Jurkat, Clone E6-1 (cell line): ENCODE results near the gene PCK1. TPM values are rescaled to one million over a fixed set of nuclear protein-coding genes. Genes with fewer than 3 reads are reported as not detected.
A peak's percentile ranks its signal among the peaks of the same experiment; 100 is the strongest.
"Not testable (repeated sequence)": the region's sequence is repeated elsewhere in the genome, so short reads cannot be mapped to it uniquely, and the experiment has no call there.

ENCODE experiments used
- DNase-seq: peaks from one replicate; pipeline ENCODE4 v3.0.0-alpha.2; 2011; ENCODE audit warnings: low read depth, low spot score
- H3K4me3 ChIP-seq: 2 replicates; pipeline ENCODE4 v1.5.1; 2011; ENCODE audit warnings: mild to moderate bottlenecking, low read length, control low read depth, moderate library complexity
- polyA plus RNA-seq: library from polyadenylated mRNA; unstranded; fragments of >200 nt; gene quantifications from one replicate; pipeline ENCODE4 v1.2.1, GENCODE V29; 2012; ENCODE audit warnings: missing spikeins; ENCODE audit not compliant: insufficient read length, insufficient read depth

The PCK1 gene
- polyA plus RNA-seq, result not detected

DNA sequence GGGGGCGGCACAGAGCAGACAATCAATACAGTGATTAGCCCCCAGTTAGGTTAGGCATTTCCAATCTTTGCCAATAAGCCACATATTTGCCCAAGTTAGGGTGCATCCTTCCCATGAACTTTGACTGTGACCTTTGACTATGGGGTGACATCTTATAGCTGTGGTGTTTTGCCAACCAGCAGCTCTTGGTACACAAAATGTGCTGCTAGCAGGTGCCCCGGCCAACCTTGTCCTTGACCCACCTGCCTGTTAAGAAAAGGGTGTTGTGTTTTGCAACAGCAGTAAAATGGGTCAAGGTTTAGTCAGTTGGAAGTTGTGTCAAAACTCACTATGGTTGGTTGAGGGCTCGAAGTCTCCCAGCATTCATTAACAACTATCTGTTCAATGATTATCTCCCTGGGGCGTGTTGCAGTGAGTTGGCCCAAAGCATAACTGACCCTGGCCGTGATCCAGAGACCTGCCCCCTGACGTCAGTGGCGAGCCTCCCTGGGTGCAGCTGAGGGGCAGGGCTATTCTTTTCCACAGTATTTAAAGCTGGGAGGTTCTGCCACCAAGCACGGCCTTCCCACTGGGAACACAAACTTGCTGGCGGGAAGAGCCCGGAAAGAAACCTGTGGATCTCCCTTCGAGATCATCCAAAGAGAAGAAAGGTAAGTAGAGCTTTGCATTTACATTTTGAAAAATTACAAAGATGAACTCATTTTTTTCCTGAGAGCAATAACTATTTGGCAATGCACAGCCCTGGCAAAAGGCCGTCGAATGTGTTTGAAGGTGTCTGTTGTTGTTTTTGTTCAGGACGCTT lies at the start of gene PCK1:
TSS of gene PCK1 (plus strand) at position 557 of the 802 bp plus-strand sequence. CDS start 302 bp downstream, outside the sequence.
- DNase-seq, result no peak
- no peak within 1 kb of the TSS for H3K4me3 ChIP-seq

DNA sequence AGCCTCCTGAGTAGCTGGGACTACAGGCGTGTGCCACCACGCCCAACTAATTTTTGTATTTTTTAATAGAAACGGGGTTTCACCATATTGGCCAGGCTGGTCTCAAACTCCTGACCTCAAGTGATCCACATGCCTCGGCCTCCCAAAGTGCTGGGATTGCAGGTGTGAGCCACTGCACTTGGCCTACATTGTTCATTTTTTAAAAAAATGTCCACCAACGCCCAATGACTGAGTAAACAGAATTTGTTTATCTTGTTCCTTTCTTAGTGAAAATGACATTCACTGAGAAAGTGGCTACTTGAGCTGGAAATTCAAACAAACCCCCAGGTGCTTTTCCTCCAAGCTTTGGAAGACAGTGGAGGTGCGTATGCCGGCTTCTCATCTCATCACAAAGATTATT lies 49.2 kb upstream of the PCK1 start:
- not testable (repeated sequence) for H3K4me3 ChIP-seq, DNase-seq

DNA sequence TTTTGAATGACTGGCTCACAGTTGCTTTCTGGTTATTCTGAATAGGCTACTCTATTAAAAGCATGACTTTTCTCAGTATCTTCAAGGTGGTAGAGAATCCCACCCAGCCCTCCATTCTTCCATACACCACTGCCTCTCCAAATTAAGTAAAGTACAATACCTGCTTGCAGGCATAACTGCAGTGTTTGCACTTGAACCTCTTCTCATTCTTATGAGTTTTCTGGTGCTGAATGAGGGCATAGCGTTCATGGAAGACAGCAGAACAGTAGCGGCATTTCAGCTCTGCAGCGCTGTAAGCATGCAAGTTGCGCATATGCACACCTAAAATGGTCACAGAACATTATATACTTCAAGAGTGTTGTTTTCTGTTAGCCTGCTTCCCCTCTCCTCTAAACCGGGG lies 48.5 kb upstream of the PCK1 start:
- no peak overlapping the region for H3K4me3 ChIP-seq
- DNase-seq, result no peak

DNA sequence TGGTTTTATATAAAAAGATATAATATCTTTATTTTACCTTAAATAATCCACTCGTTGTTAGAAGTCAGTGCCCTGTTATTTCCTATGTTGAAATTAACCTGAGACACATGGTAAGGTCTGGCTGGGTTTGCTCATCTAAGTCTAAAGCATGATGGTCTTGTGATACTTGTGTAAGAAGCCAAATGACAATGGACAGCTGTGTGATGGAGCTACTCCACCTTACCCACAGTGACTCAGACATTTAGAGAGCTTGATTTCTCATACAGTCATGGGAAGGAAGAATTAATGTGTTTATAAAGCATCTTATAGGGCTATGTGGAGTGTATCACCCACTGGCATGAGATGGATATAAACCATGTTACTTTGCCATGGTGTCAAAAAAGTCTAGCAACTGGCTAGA lies 47.7 kb upstream of the PCK1 start:
- H3K4me3 ChIP-seq, result no peak overlapping the region
- no peak for DNase-seq

DNA sequence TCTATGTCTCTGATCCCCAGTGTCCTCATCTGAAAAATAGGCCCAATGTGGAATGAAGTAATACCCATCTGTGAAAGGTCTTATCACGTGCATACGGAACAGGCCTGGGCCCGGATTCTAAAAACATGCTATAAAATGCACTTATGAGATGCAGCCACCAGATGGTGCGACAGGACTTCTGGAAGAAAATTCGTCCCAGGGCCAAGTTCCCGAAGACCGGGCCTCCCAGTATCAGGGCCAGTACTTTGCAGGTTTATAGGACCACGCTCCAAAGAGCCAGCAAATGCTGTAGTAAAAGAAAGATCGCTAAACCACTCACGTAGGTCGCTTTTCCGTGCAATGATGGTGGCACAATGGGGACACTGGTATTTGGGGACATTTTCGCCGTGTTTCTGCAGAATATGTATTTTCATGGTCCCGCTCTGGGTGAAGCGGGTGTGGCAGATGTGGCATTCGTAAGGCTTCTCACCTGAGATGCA lies 46.6 kb upstream of the PCK1 start:
- no peak overlapping the region for H3K4me3 ChIP-seq
- peak; percentile 27 for DNase-seq

DNA sequence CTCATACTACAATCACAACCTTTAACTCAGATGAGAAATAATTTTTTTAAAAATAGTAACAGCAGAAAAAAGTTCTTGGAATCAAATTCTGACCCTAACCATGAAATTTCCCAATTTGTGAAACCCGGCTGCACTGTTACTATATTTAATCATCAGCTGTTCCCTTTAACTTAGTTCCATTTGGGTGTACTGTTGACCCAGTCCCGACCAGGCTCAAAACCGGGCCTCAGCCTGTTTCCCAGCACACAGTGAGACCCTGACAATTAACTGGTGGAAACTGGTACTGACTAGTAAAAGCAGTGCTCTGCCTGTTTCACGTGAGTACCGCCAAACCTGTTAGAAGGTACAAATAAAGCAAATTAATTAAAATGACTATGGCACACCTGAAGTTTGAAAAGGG lies 43.0 kb upstream of the PCK1 start:
- no peak overlapping the region for H3K4me3 ChIP-seq
- no peak for DNase-seq

DNA sequence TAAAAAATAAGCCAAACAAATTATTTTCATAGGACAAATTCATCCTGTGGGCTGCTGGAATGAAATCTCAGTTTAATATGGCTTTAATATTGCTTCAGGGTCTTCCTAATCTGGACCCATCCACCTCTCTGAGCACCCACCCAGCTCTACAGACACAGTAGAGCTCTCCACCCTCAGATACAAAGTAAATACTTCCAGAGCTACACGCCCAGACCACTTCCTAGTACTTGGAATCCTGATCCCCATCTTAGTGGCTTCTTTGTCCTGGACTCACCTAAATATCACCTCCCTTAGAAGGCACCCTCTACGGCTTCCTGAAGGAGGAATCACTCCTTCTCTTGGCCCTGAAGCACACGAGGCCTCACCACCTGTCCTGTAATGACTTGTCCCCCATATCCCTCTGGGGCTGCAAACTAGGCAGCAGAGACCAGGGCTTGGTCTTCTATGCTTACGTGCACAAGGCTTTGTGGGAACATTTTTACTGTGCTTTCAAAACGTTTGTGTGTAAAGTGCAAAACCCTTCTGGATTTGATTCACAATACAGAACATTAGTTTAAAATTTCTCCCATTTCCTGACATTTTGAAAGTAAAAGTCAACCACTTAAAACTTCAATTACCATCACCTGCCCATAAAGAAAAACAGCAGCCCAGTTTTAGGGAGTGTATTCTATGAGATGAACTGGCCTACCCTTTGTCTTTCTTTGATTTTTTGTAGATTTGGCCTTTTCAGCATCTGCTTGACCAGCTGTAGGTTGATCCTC lies 38.4 kb upstream of the PCK1 start:
- no peak for DNase-seq
- no peak overlapping the region for H3K4me3 ChIP-seq

DNA sequence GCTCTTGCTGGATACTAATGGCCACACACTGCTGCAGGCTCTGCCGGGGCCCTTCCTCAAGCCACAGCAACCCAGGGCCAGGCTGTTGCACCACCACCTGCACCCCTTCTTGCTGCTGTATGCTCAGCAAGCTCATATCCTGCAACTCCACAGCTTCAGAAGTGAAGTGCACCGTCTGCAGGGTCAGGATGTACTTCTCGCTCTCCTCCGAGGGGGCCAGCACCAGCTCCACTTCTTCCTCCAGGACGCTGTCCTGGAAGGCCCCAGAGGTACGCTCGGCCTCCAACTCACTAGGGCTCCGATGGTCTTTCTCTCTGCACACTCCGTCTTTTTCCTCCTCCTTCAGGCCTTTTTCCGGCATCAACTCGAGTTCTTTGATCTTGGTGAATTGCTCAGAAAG lies 37.1 kb upstream of the PCK1 start:
- H3K4me3 ChIP-seq, result no peak overlapping the region
- no peak for DNase-seq

DNA sequence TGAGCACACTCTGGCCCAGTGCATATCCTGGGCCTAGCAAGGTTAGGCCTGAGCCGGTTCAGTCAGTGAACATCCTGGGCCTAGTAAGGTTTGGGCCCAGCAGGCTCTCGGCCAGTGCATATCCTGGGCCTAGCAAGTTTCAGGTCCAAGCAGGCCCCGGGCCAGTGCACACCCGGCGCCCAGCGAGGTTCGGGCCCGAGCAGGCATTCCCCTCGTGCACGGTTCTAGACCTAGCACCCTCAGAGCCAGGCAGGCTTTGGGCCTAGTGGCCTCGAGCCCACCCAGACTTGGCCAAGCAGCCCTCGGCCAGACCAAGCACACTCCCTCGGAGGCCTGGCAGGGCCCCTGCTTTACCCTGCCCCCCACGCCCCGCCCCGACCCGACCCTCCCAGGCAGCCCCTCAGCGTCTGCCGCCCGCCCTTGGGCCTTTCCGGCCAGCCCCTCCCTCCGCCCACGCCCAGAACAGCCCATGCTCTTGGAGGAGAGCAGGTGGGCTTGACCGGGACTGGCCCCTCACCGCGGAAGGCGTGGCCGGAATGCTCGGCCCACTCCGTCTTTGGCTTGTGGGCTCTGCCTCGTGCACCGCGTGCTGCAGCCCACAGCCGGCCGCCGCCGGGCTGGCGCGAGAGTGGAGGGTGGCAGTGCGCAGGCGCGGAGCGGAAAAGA lies 36.3 kb upstream of the PCK1 start, which contains the start of gene CTCFL:
TSS of gene CTCFL (minus strand) at position 630 of the 666 bp plus-strand sequence. CDS start 935 bp downstream, outside the sequence.
- H3K4me3 ChIP-seq, result no peak within 1 kb of the TSS
- no peak for DNase-seq

DNA sequence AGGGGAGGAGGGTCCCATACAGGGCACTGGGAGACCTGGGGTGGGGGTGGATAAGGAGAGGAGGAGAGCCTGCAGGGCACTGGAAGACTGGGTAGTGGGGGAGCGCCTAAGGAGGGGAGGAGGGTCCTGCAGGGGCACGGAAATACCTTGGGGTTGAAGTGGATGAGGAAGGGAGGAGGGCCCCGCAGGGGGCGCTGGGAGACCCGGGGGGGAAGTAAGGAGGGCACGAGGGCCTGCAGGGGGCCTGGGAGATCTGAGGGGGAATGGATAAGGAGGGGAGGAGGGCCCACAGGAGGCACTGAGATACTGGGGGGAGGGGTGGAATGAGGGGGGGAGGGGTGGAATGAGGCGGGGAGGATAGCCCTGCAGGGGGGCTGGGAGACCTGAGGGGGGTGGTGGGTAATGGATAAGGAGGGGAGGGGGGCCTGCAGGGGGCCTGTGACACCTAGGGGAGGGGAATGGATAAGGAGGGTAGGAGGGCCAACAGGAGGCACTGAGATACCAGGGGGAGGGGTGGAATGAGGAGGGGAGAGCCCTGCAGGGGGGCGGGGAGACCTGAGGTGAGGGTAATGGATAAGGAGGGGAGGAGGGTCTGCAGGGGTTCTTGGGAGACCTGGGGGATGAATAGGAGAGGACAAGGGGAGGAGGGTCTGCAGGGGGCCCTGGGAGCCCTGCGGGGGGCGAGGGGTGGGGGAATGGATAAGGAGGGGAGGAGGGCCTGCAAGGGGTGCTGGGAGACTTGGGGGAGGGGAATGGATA lies 35.4 kb upstream of the PCK1 start:
- H3K4me3 ChIP-seq, result no peak overlapping the region
- DNase-seq, result no peak

DNA sequence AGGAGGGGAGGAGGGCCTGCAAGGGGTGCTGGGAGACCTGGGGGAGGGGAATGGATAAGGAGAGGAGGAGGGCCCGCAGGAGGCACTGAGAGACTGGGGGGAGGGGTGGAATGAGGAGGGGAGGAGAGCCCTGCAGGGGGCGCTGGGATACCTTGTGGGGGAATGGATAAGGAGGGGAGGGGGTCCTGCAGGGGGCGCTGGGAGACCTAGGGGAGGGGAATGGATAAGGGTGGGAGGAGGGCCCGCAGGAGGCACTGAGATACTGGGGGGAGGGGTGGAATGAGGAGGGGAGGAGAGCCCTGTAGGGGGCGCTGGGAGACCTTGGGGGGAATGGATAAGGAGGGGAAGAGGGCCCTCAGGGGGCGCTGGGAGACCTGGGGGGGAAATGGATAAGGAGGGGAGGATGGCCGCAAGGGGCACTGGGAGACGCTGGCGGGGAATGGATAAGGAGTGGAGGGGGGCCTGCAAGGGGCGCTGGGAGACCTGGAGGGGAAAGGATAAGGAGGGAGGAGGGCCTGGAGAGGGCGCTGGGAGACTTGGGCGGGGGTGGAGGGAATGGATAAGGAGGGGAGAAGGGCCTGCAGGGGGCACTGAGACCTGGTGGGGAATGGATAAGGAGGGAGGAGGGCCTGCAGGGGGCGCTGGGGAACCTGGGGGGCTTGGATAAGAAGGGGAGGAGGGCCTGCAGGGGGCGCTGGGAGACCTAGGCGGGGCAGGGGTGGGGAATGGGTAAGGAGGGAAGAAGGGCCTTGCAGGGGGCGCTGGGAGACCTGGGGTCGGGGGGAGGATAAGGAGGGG lies 34.6 kb upstream of the PCK1 start:
- no peak overlapping the region for H3K4me3 ChIP-seq
- DNase-seq, result peak; percentile 50

DNA sequence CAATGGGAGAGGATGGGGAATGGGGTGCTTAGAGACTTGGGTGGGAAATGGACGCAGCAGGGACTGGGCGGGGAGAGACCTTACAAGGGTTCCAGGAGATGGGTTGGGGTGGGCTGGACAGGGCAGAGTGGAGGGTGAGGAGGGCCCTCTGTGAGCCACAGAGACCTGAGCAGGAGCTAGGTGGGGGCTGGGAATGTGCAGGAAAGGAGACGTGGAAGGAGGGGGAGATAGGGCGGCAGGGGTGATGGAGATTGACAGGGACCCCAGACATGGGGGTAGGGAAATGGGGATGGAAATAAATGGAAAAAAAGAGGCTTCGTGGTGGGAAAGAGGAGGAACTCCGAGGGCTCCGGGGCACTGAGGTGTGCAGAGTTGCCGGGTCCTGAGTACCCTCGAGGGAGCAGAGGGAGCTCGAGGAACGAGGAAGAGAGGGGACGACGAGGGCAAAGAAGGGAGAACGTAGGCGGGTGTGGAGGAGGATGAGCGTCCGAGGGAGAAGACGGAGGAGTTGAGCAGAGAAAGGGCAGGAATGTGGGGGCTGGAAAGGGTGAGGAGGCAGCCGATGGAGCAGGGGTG lies 33.9 kb upstream of the PCK1 start:
- no peak overlapping the region for H3K4me3 ChIP-seq
- no peak for DNase-seq

DNA sequence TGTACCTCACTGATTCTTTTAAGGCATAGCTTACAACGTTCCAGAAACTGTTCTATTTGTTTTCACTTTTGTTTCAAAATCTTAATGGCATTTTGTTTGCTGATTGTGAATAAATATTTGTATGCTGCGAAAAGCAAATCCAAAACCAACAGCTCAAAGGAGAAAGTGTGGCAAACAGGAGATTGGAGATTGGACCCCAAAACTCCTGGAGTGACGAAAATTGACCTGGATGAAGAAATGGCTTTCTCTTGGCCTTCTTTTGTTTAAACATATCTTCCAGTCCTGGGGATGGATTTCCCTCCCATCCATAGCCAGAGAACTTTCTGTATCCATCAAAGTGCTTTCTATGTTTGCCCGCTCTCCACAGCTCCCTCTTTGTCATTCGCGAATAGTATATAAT lies 33.2 kb upstream of the PCK1 start:
- H3K4me3 ChIP-seq, result no peak overlapping the region

DNA sequence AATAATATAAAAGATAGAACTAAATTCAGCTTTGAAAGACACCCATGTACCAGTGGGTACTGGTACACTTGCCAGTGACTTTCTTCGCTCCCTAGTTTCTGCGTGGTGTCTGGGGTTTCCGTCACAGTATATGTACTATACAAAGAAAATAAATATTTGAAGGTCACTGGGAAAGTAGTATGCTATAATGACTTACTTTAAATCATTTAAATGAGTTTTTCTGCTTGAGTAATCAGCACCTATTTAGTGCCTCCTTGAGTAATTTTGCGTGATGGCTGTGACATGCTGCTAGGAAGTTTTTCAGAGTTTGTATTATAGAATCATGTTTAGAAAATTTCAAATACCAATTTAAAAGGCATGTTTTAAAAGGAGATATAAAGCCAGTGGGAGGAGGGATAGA lies 32.8 kb upstream of the PCK1 start:
- H3K4me3 ChIP-seq, result no peak overlapping the region
- no peak for DNase-seq

More for the DNA sequence above, 33.2 kb upstream of the PCK1 start:
- no peak for DNase-seq

DNA sequence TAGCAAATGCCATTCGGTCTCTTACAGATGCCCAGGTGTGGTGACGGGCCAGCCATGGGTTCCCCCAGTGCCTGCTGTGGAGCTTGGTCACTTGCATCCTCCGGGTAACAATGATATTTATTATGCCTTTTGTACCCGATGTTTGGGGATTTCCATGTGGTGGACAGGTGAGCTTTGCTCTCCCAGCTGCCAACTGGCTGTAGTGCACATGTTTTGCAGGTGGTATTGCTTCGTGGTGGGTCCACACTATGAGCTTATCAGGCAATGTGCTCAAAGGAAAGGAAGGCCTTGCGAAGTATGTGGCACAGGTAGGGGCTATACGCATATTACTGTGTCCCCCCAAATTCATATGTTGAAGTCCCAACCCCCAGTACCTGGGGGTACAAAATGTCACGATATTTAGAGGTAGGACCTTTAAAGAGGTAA lies 31.7 kb upstream of the PCK1 start:
- no peak overlapping the region for H3K4me3 ChIP-seq
- DNase-seq, result no peak

DNA sequence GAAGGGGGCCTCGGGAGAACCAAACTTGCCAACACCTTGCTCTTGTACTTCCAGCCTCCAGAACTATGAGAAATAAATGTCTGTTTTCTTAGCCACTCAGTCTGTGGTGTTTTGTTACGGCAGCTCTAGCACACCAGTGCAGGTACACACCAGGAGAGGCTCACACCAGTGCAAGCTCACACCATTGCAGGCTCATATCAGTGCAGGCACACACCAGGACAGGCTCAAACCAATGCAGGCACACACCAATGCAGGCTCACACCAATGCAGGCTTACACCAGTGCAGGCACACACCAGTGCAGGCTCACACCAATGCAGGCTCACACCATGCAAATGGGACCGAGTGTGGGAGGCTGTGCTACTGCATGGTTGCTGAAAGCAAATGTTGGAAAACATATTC lies 31.1 kb upstream of the PCK1 start:
- no peak for DNase-seq
- H3K4me3 ChIP-seq, result no peak overlapping the region

DNA sequence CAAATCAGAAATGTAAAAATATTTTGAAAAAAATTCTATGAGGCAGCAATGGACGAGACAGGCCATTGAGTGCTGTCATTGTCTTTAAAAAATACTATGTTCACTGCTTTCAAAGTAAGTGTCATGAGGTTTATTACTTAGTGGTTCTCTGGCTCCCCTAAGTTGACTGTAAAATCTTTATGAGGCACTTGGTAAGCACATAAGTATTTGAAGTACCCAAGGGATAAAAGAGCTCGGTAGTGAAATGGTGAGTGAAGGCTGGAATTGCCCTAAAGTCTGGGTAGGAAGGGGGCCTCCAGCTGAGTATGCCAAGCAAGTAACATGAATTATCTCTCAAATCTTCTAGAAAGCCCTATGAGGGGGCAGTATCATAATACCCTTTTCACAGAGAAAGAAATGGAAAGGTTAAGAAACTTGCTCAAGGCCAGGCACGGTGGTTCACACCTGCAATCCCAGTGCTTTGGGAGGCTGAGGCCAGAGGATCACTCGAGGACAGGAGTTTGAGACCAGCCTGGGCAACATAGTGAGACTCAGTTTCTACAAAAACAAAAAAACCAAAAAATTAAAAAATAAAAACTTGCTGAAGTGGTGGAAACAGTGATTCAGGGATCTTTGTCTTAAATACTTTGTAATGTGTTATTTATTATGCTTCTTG lies 30.5 kb upstream of the PCK1 start:
- DNase-seq, result no peak
- H3K4me3 ChIP-seq, result no peak overlapping the region
